Measurements from ENCODE around the gene SLC51A. TPM values are rescaled to one million over a fixed set of nuclear protein-coding genes. Genes with fewer than 3 reads are reported as not detected.

SLC51A gene

DNA sequence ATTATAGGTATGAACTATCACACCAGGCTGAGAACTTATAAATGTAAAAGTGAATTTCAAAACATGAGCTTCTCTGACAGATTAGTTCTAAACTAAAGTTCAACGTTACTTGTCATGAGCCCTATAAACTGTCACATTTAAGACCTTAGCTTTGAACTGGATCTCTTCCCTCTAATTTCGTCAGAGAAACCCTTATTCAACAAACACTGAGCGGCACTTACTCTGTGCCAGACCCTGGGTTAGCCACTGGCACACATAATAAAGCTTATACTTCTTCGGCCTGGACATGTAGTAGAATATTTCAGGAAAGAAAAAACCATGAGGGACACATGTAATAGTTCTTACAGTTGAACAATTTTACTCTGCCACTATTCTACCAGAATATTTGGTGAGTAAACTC, 65.6 kb downstream of the SLC51A start:
- Histone ChIP-seq H3K36me3 (replicated peaks in 1 of 2; ENCODE audit: control insufficient read depth in 2 of 2, insufficient read depth in 2 of 2, low read length in 2 of 2) (peaks cover 0 to 2% of the 10 kb centered on the region in 2 donors), H4K8ac (ENCODE audit: low read depth, low read length) (no peak overlapping the region), H3K9ac (ENCODE audit: low read depth, low read length, poor library complexity) (no peak overlapping the region), H3K4me2 (ENCODE audit: insufficient read depth, low read length, poor library complexity, severe bottlenecking) (no peak overlapping the region), H3K23ac (ENCODE audit: low read depth, low read length, poor library complexity) (no peak overlapping the region), H2BK12ac (ENCODE audit: low read length) (no peak overlapping the region), H3K14ac (ENCODE audit: low read length) (no peak overlapping the region), H4K91ac (ENCODE audit: low read depth, low read length, poor library complexity) (no peak overlapping the region), H2BK15ac (ENCODE audit: low read length) (no peak overlapping the region), H3K9me3 (replicated peaks in 1 of 2; ENCODE audit: control insufficient read depth in 2 of 2, insufficient read depth in 1 of 2, low read depth in 1 of 2, low read length in 2 of 2) (no peaks in the 10 kb centered on the region), H2BK5ac (ENCODE audit: low read length) (no peak overlapping the region), H2AK5ac (ENCODE audit: low read depth, low read length) (no peak overlapping the region), H3K4me1 (ENCODE audit: control insufficient read depth in 2 of 2, insufficient read depth in 1 of 2, low read depth in 1 of 2, low read length in 2 of 2) (no peaks in the 10 kb centered on the region), H3K27ac (replicated peaks; ENCODE audit: low read length) (no peak overlapping the region), H3K4me3 (ENCODE audit: low read length in 2 of 2) (no peak overlapping the region), H3K4ac (ENCODE audit: low read length) (no peak overlapping the region), H3K79me1 (ENCODE audit: low read depth, low read length) (no peaks in the 10 kb centered on the region), H2BK120ac (ENCODE audit: low read depth, low read length) (no peak overlapping the region), H3K27me3 (ENCODE audit: control insufficient read depth in 3 of 3, insufficient read depth in 3 of 3, low read depth in 1 of 3, low read length in 3 of 3) (no peaks in the 10 kb centered on the region), H2AFZ (ENCODE audit: low read length) (no peak overlapping the region), H3K18ac (ENCODE audit: low read length) (no peak overlapping the region)
- no peak for DNase-seq (ENCODE audit: low spot score)
- no CpG with 5 or more reads among the region's 4 CpGs for WGBS, 2 donors (ENCODE audit: extremely low coverage in 2 of 2, insufficient read length in 2 of 2, insufficient replicate concordance in 1 of 2)

Small RNAs within 50 kb of the gene (small RNA-seq; reads per million reads assigned to genes)
- not detected for gene RF00019 (ENCODE audit: insufficient read depth)
